GM21515 (cell line): ENCODE data around the gene MPI.

ENCODE experiments used
- ATAC-seq: cut with Tn5 transposase; IDR thresholded peaks from one replicate; pipeline ENCODE4 v1.9.1; 2021; ENCODE audit not compliant: unreplicated experiment

Gene MPI, protein sequence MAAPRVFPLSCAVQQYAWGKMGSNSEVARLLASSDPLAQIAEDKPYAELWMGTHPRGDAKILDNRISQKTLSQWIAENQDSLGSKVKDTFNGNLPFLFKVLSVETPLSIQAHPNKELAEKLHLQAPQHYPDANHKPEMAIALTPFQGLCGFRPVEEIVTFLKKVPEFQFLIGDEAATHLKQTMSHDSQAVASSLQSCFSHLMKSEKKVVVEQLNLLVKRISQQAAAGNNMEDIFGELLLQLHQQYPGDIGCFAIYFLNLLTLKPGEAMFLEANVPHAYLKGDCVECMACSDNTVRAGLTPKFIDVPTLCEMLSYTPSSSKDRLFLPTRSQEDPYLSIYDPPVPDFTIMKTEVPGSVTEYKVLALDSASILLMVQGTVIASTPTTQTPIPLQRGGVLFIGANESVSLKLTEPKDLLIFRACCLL

GRCh38 chr15:74889883-74890664 lies at the start of gene MPI:
Gene MPI, plus strand, starts transcription at chr15:74890042. Its CDS starts 32 bp downstream, at chr15:74890074.
- ATAC-seq: peak; percentile 89

DNA sequence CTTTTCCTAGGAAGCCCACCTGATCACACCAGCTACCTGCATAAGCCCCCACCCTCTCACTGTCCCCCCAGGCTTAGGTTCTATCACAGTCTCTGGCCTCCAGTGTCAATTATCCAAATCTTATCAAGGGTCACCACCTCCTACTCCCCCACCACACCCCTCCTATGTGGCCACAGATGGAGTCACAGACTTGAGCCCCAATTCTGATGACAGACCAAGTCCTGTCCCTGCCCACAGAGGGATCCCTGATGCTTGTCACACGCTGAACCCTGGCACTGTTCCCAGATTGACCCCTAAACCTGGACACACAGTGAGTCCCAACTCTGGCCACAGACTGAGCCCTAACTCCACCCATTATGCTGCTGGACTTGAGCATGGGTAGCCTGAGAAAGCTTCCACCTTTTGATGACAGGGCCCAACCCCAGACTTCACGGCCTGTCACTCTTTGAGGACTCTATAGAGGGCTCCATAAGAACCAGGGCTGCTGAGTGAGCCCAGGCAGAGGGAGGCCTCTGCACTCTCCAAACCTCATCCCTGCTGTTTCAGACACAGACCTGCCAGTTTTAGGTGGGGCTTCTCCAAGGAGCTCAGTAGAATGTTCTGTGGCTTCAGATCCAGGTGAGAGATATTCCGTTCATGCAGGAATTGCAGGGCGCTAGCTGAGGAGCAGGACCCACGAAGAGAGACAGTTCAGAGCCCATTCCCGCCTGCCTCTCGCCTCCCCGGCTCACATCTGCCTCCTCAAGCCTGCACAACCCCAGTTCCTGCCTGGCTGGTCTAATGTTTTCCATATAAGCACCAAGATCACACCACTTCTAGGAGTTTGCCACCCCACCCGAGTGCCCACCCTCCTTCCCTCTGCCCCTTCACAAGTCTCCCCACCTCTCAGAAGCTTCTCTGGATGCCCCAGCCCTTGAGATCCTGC lies 48.7 kb upstream of the MPI start:
- no peak for ATAC-seq

DNA sequence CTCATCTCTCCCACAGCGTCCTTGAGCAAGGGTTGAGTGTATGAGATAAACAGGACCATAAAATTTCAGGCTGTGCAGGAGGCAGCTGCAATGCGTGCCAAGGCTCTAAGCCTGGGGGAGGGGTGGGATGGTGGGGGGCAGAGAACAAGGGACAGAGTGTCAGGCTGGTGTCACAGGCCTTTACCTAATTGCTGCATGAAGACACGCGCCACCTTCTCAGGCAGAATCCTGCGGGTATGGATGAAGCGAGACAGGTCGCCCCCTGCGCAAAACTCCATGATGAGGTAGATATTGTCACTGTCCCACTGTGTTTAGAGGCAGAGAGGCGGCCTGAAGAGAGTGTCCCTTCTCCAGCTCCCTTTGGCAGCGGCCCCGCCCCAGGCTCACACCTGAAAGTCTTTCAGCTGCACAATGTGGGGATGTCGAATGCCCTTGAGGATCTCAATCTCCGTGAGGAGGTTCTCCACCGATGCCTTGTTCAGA lies 47.9 kb upstream of the MPI start:
- ATAC-seq: no peak

DNA sequence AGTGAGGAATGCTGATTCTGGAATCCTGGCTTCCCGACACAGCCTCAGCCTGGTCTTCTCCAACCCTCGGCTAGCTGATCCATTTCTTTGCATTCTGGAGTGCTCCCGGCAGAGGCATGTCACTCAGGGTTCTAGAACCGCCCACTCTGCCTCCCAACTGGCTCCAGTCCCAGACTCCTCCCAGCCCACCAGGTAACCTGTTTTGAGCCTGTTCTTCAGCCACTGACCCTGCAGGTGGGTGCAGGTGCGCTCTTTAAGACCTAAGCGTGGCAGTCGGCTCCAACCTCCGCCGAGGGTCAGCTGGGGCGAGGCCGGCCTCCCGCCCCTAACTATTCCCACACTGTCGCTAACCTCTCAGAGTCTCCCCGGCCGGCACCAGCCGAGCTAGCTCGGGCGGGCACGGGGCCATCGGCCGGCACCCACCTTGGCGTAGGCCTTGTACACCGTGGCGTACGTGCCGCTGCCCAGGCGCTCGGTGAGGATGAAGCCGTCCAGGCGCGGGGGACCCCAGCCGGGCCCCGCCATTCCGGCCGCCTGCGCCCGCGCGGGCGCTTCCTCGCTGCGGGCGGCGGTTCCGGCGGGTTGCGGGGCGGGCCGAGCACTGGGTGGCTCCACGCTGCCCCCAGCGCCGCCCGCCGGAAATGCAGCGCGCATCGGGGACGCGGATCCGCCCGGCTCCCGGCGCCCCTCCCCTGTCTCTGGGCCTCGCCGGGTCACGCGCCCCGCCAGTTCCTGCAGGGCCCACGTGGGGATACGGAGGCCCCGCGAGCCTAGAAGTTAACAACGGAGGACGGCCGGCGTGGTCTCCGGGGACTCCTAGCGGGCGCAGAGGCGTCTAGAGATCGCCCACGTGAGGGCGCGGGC lies 47.0 kb upstream of the MPI start, which contains the start of gene ULK3:
Gene ULK3, minus strand, starts transcription at position 576 of the 864 bp plus-strand sequence. Its CDS starts 51 bp downstream, at position 525.
- ATAC-seq: peak; percentile 82

DNA sequence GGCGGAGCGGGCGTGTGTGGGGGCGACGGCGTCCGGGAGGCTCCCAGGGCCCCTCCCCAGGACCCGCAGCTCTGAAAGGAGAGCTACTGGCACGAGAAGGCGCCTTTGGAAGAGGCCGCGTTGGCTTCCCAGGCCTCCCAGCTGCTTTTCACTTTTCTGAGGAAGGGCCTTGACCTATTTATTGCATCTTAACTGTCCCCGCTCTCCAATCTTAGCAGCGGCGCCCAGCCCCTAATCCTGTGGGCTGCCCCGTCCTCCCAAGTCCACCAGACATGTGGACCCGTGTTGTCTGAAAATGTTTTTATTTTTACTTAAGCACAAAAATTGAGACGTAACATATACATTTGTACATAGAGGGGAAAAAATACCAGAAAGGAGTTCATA lies 46.4 kb upstream of the MPI start:
- no peak for ATAC-seq

- no peak for ATAC-seq
Measured at GRCh38 chr15:74843891-74844299, 45.9 kb upstream of the MPI start.

GRCh38 chr15:74844319-74845207 lies 45.3 kb upstream of the MPI start:
- ATAC-seq: no peak

GRCh38 chr15:74845208-74845568 lies 44.7 kb upstream of the MPI start:
- no peak for ATAC-seq

DNA sequence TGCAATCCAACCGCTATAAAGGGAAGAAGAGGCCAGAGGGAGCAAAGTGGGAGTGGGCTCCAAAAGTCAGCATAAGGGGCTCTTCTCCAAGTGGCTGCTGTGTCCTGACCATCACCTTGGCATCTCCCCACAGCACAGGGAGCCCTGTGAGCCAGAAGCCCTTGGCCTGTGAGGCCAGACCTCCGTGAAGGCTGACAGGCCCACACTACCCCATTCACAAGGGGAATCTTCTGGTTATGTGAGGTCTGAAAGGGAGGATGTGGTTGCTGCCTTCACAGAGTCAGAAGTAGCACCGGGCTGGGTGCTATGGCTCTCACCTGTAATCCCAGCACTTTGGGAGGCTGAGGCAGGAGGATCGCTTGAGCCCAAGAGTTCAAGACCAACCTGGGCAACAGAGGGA lies 44.3 kb upstream of the MPI start:
- ATAC-seq: no peak

- no peak for ATAC-seq
Measured at GRCh38 chr15:74847432-74847831, 42.4 kb upstream of the MPI start.

GRCh38 chr15:74850393-74850792 lies 39.4 kb upstream of the MPI start:
- no peak for ATAC-seq

- ATAC-seq: no peak
Measured at GRCh38 chr15:74851960-74852359, 37.9 kb upstream of the MPI start.

- ATAC-seq: no peak
Measured at GRCh38 chr15:74854453-74855022, 35.3 kb upstream of the MPI start.

DNA sequence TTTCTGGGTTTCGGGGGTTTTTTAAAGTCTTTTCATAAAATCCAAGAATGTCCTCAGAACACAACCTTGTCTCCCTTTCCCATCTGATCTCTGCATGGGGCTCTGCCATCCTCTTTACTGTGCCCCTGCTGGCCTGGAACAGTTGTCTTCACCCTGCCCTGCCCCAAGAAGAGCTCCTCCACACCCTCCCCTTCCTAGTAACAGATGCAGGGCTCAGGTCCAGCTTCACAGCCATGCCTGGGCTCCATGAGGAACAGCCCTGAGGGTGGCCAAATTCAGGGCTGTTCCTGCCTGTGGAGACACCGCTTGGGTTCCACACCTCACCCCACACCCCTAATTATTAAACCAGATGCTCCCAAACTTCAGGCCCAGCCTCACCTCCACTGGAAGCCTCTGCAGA lies 34.0 kb upstream of the MPI start:
- no peak for ATAC-seq

DNA sequence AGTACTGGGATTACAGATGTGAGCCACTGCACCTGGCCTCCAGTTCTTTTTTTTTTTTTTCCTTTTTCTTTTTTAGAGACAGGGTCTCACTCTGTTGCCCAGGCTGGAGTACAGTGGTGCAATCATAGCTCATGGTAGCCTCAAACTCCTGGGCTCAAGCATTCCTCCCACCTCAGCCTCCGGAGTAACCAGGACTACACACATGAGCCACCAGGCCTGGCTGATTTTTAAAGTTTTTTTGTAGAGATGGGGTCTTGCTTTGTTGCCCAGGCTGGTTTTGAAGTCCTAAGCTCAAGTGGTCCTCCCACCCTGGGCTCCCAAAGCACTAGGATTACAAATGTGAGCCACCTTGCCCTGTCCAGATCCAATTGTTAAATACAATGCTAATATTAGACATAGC lies 33.3 kb upstream of the MPI start:
- no peak for ATAC-seq

DNA sequence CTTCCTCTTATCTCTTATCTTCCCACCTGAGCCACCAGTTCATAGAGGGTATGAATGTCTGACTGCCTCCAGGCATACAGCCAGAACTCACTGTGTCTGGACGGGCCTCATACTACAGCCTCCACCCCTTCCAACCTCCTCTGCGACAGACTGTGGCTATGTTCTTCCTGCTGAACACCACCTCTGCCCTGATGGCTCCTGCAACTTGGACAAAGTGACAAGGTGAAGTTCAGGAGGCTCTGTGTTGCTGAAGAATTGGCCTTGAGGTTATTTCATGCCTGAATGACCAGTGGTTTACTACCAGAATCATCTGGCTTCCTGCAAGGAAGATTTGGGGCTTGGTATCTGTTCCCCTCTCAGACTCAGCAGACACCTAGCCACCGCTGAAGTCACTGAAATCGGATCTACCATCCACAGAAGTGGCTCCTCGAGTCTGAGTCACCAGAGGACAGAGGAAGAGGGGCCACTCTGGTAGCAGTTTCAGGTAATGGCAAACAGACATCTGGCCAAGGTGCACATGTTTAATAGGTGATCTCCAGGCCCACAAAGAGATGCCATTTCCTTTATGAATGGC lies 32.7 kb upstream of the MPI start:
- ATAC-seq: peak; percentile 68

DNA sequence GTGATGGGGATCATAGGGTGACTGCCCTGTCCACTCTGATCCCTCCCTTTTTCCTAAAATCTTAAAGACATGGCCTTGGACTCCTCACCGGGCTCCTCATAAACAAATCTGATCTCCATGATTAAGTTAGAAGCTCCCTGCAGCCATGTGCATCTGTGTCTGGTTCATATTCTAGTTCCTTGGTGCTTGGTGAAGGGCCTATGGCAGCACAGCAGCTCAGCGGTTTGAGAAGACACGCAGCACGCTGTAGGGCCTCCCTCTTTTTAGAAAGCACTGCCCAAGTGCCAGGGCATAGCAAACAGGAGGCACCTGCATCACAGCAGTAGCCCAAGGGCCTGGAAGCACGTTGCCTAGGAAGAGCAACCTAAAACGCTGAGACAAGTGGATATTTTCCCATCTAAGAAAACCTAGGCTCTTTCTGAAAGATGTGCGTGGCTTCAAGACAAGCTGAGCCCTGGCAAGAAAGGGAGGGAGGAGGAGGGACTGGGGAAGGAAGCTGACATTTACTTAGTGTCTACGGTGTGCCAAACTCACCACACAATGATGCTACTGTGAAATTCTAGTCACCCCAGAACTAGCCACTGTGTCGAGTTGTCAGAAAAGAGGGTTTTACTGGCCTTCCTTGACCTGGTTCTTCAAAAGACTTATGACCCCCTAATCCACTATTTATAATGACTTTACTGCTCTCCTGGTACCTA lies 32.0 kb upstream of the MPI start:
- ATAC-seq: peak; percentile 7

DNA sequence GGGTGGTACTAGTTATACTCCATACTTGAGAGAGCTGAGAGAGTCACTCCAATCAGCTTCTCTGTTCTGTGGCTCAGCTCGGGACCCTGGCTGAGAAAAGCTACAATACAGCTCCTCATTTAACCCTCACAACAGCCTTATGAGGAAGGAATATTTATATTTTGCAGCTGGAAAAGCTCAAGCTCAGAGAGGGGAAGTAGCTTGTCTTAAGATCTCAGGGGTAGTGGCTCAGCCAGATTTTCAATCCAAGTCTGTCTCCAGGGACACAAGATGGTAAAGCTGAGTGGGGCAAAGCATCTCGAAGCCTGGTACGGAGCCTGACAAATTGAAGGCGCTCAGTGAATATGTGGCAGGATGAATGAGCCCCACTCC lies 31.5 kb upstream of the MPI start:
- no peak for ATAC-seq
